ENCODE results near the gene BTBD1. TPM values are rescaled to one million over a fixed set of nuclear protein-coding genes. Genes with fewer than 3 reads are reported as not detected.

Gene BTBD1
- total RNA-seq, 1 experiment from 2014 or later = 80.0 TPM

DNA sequence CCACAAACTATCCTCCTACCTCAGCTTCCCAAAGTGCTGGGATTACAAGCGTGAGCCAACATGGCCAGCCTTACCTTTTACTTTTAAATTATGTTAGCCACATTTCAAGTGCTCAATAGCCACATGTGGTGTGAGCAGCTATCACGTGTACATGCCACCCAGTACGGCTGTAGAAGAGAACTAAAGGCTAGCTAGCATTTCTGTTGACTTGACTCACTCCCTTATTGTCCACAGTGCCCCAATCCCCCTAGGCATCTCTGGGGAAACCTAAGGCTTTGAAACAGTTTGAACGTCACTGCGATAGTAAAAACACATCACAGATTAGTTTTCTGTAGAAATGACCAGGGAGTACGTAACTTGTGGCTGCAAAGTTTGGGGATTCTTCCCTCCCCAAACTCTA is 67.6 kb downstream of the BTBD1 start:
- no peak for DNase-seq (ENCODE audit: low read depth, low spot score)
- Histone ChIP-seq H2AFZ (ENCODE audit: low read depth, low read length, poor library complexity, severe bottlenecking) (no peak overlapping the region), H3K27ac (ENCODE audit: low read depth, low read length) (no peak overlapping the region), H3K9me2 (ENCODE audit: insufficient read depth) (no peaks in the 10 kb centered on the region), H3K27me3 (ENCODE audit: insufficient read depth, low read length) (no peaks in the 10 kb centered on the region), H4K20me1 (ENCODE audit: insufficient read depth) (no peaks in the 10 kb centered on the region), H3K4me2 (ENCODE audit: low read length) (no peak overlapping the region), H3K4me3 (replicated peaks in 1 of 2; ENCODE audit: low read depth in 1 of 2, low read length in 2 of 2) (no peak overlapping the region), H3K36me3 (ENCODE audit: control insufficient read depth in 1 of 2, insufficient read depth in 2 of 2, low read length in 2 of 2) (peaks cover 0 to 1% of the 10 kb centered on the region in 2 experiments; a peak in 2 of 4 replicates), H3K4me1 (ENCODE audit: control insufficient read depth in 1 of 2, insufficient read depth in 2 of 2, low read length in 2 of 2) (peaks cover 0 to 3% of the 10 kb centered on the region in 2 experiments; a peak in 1 of 4 replicates), H3K9ac (ENCODE audit: low read length) (no peak overlapping the region), H3K9me3 (ENCODE audit: control insufficient read depth in 1 of 2, insufficient read depth in 1 of 2, low read depth in 1 of 2, low read length in 2 of 2) (no peaks in the 10 kb centered on the region), H3K79me2 (ENCODE audit: insufficient read depth, low read length) (no peaks in the 10 kb centered on the region)
- TF ChIP-seq, protein P1, sequence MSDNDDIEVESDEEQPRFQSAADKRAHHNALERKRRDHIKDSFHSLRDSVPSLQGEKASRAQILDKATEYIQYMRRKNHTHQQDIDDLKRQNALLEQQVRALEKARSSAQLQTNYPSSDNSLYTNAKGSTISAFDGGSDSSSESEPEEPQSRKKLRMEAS (IDR thresholded peaks at IDR 0.05) = no peak
- TF ChIP-seq, protein P2, sequence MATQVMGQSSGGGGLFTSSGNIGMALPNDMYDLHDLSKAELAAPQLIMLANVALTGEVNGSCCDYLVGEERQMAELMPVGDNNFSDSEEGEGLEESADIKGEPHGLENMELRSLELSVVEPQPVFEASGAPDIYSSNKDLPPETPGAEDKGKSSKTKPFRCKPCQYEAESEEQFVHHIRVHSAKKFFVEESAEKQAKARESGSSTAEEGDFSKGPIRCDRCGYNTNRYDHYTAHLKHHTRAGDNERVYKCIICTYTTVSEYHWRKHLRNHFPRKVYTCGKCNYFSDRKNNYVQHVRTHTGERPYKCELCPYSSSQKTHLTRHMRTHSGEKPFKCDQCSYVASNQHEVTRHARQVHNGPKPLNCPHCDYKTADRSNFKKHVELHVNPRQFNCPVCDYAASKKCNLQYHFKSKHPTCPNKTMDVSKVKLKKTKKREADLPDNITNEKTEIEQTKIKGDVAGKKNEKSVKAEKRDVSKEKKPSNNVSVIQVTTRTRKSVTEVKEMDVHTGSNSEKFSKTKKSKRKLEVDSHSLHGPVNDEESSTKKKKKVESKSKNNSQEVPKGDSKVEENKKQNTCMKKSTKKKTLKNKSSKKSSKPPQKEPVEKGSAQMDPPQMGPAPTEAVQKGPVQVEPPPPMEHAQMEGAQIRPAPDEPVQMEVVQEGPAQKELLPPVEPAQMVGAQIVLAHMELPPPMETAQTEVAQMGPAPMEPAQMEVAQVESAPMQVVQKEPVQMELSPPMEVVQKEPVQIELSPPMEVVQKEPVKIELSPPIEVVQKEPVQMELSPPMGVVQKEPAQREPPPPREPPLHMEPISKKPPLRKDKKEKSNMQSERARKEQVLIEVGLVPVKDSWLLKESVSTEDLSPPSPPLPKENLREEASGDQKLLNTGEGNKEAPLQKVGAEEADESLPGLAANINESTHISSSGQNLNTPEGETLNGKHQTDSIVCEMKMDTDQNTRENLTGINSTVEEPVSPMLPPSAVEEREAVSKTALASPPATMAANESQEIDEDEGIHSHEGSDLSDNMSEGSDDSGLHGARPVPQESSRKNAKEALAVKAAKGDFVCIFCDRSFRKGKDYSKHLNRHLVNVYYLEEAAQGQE (IDR thresholded peaks at IDR 0.05; ENCODE audit: low read depth) = no peak
- TF ChIP-seq CEBPB (IDR thresholded peaks at IDR 0.05; ENCODE audit: low read depth) = no peak
- TF ChIP-seq, protein P3, sequence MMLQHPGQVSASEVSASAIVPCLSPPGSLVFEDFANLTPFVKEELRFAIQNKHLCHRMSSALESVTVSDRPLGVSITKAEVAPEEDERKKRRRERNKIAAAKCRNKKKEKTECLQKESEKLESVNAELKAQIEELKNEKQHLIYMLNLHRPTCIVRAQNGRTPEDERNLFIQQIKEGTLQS (IDR thresholded peaks at IDR 0.05) = no peak
- no peak for TF ChIP-seq FOSL1 (IDR thresholded peaks at IDR 0.05; ENCODE audit: low read depth)
- no peak for TF ChIP-seq SRF (IDR thresholded peaks at IDR 0.05; ENCODE audit: low read depth)
- no peak for TF ChIP-seq JUND (IDR thresholded peaks at IDR 0.05)
- TF ChIP-seq ZNF274 (IDR thresholded peaks at IDR 0.05; ENCODE audit: low read depth, low read length) = no peak
- TF ChIP-seq CBX3 (IDR thresholded peaks at IDR 0.05; ENCODE audit: low read depth) = no peak
- TF ChIP-seq CTCF (IDR thresholded peaks at IDR 0.05 in 2 of 3, conservative IDR thresholded peaks at IDR 0.05 in 1 of 3; ENCODE audit: borderline replicate concordance in 1 of 3, insufficient read depth in 1 of 3, low read depth in 2 of 3, low read length in 2 of 3) = no peak
- no peak for TF ChIP-seq ELF1 (IDR thresholded peaks at IDR 0.05; ENCODE audit: borderline replicate concordance, low read depth)
- TF ChIP-seq SIN3A (IDR thresholded peaks at IDR 0.05; ENCODE audit: low read depth) = no peak
- no peak for TF ChIP-seq SP1 (IDR thresholded peaks at IDR 0.05; ENCODE audit: low read depth)
- TF ChIP-seq EZH2 (IDR thresholded peaks at IDR 0.05) = no peak
- no peak for ATAC-seq
- RAD21 ChIA-PET (ENCODE audit: low non-redundant PET in 1 of 2, low total read pairs in 2 of 2, uncharacterized antibody in 2 of 2, unreplicated experiment in 2 of 2) = no interaction called here
- POLR2A ChIA-PET = interaction anchor here (0.7 kb wide), 1 partner anchor 11 kb away, joined by 4 read pairs; no protein-coding TSS in a partner anchor
- intact Hi-C loops (cut with micrococcal nuclease) = no loop called here
- no TSS peak for BruUV-seq (replicated peaks)
- CTCF ChIA-PET = interaction anchor here (1.0 to 1.8 kb wide), 3 partner anchors 12 to 469 kb away, joined by 5 to 10 read pairs (median 7); partner anchors contain the start of gene C15orf40

Measured in HCT116 (cell line).